Parathyroid adenoma (tissue), 2 donors: ENCODE results near the gene RAD51D.

ENCODE experiments used
- H2AFZ ChIP-seq: fragments of 300-600 bp; sonication (generic); one replicate; pipeline ENCODE4 v1.7.0; 2017; ENCODE audit warnings: antibody characterized with exemption, mild to moderate bottlenecking
- H3K27ac ChIP-seq: fragments of 300-600 bp; sonication (generic); one replicate; pipeline ENCODE4 v1.7.0; 2017
- H3K27me3 ChIP-seq: fragments of 300-600 bp; sonication (generic); one replicate; pipeline ENCODE4 v1.7.0; 2017; ENCODE audit warnings: low read length; ENCODE audit not compliant: control insufficient read depth, insufficient read depth
- H3K36me3 ChIP-seq: fragments of 300-600 bp; sonication (generic); one replicate; pipeline ENCODE4 v1.7.0; 2017; ENCODE audit warnings: low read length; ENCODE audit not compliant: control insufficient read depth, insufficient read depth
- H3K4me1 ChIP-seq: fragments of 300-600 bp; sonication (generic); one replicate; pipeline ENCODE4 v1.7.0; 2017; ENCODE audit warnings: control low read depth
- H3K4me2 ChIP-seq: fragments of 300-600 bp; sonication (generic); one replicate; pipeline ENCODE4 v1.7.0; 2017; ENCODE audit warnings: low read length
- H3K4me3 ChIP-seq: fragments of 300-600 bp; sonication (generic); one replicate; pipeline ENCODE4 v1.7.0; 2017; ENCODE audit warnings: low read depth, low read length
- H3K79me2 ChIP-seq: fragments of 300-600 bp; sonication (generic); one replicate; pipeline ENCODE4 v1.7.0; 2017; ENCODE audit warnings: control low read depth
- H3K9ac ChIP-seq: fragments of 300-600 bp; sonication (generic); one replicate; pipeline ENCODE4 v1.7.0; 2017; ENCODE audit warnings: mild to moderate bottlenecking
- H3K9me3 ChIP-seq: fragments of 300-600 bp; sonication (generic); one replicate; pipeline ENCODE4 v1.7.0; 2017; ENCODE audit warnings: low read length; ENCODE audit not compliant: control insufficient read depth
- CTCF ChIP-seq: fragments of 300-600 bp; sonication (generic); IDR thresholded peaks from one replicate; pipeline ENCODE4 v1.7.0; 2017; ENCODE audit warnings: antibody characterized with exemption, mild to moderate bottlenecking
- donor health status: primary hyperparathyroidism.

RAD51D gene

GRCh38 chr17:35163886-35164285 lies 44.2 kb upstream of the RAD51D start:
- Histone ChIP-seq H3K4me2 (no peak overlapping the region), H3K27ac (no peak overlapping the region), H2AFZ (no peak overlapping the region), H3K4me3 (no peak overlapping the region), H3K4me1 (no peaks in the 10 kb centered on the region), H3K27me3 (no peaks in the 10 kb centered on the region), H3K79me2 (no peaks in the 10 kb centered on the region), H3K9me3 (no peaks in the 10 kb centered on the region), H3K9ac (no peak overlapping the region), H3K36me3 (no peaks in the 10 kb centered on the region)
- no peak for TF ChIP-seq CTCF

- no peak for TF ChIP-seq CTCF
- no peaks in the 10 kb centered on the region for H3K4me1 ChIP-seq
- H3K4me2 ChIP-seq: no peak overlapping the region
- H3K27ac ChIP-seq: no peak overlapping the region
- no peak overlapping the region for H2AFZ ChIP-seq
- H3K79me2 ChIP-seq: no peaks in the 10 kb centered on the region
- no peak overlapping the region for H3K9ac ChIP-seq
- no peaks in the 10 kb centered on the region for H3K36me3 ChIP-seq
- H3K4me3 ChIP-seq: no peak overlapping the region
- H3K9me3 ChIP-seq: no peaks in the 10 kb centered on the region
- no peaks in the 10 kb centered on the region for H3K27me3 ChIP-seq
Measured at GRCh38 chr17:35162755-35163154, 43.1 kb upstream of the RAD51D start.

GRCh38 chr17:35161281-35161761 lies 41.7 kb upstream of the RAD51D start:
- Histone ChIP-seq H3K9me3 (no peaks in the 10 kb centered on the region), H3K79me2 (no peaks in the 10 kb centered on the region), H2AFZ (no peak overlapping the region), H3K27ac (no peak overlapping the region), H3K36me3 (no peaks in the 10 kb centered on the region), H3K9ac (no peak overlapping the region), H3K4me3 (no peak overlapping the region), H3K27me3 (no peaks in the 10 kb centered on the region), H3K4me1 (no peaks in the 10 kb centered on the region), H3K4me2 (no peak overlapping the region)
- TF ChIP-seq CTCF: no peak

- H3K27me3 ChIP-seq: no peaks in the 10 kb centered on the region
- H3K4me1 ChIP-seq: no peaks in the 10 kb centered on the region
- no peak overlapping the region for H3K4me3 ChIP-seq
- H3K36me3 ChIP-seq: no peaks in the 10 kb centered on the region
- H2AFZ ChIP-seq: no peak overlapping the region
- no peak overlapping the region for H3K27ac ChIP-seq
- H3K4me2 ChIP-seq: no peak overlapping the region
- H3K79me2 ChIP-seq: no peaks in the 10 kb centered on the region
- no peak for TF ChIP-seq CTCF
- no peak overlapping the region for H3K9ac ChIP-seq
- no peaks in the 10 kb centered on the region for H3K9me3 ChIP-seq
Measured at GRCh38 chr17:35160354-35161201, 40.9 kb upstream of the RAD51D start.

- Histone ChIP-seq H2AFZ (no peak overlapping the region), H3K4me3 (no peak overlapping the region), H3K36me3 (no peaks in the 10 kb centered on the region), H3K27me3 (no peaks in the 10 kb centered on the region), H3K4me1 (no peaks in the 10 kb centered on the region), H3K27ac (no peak overlapping the region), H3K9ac (no peak overlapping the region), H3K9me3 (no peaks in the 10 kb centered on the region), H3K79me2 (no peaks in the 10 kb centered on the region), H3K4me2 (no peak overlapping the region)
- TF ChIP-seq CTCF: no peak
Measured at GRCh38 chr17:35159940-35160339, 40.3 kb upstream of the RAD51D start.
